Panc1 (cell line): ENCODE data around the gene DEFB119.

Source experiments
- CTCF ChIP-seq: fragments of 450-650 bp; IDR thresholded peaks from 2 replicates; pipeline ENCODE4 v1.5.1; 2017; ENCODE audit warnings: mild to moderate bottlenecking
- POLR2AphosphoS5 ChIP-seq: IDR thresholded peaks from 2 replicates; pipeline ENCODE4 v1.6.1; 2012; ENCODE audit warnings: mild to moderate bottlenecking, low read depth, low read length, moderate library complexity

- TF ChIP-seq POLR2AphosphoS5 (no peak), CTCF (no peak)
These were observed 22.1 kb downstream of the DEFB119 start, which contains the start of gene DEFB118 for GRCh38 chr20:31368301-31368700.
